IPS DF 6.9 (cell line): Measurements from ENCODE around the gene SYNE1.

Source experiments
- DNase-seq: peaks from one replicate; pipeline ENCODE4 v3.0.0-alpha.2; 2013; ENCODE audit warnings: low read depth, low spot score
- H3K27ac ChIP-seq: one replicate; pipeline ENCODE4 v1.5.1; 2013; ENCODE audit warnings: low read length, control low read depth
- H3K27me3 ChIP-seq: 2 replicates; pipeline ENCODE4 v1.6.1; 2013; ENCODE audit warnings: mild to moderate bottlenecking, low read length; ENCODE audit not compliant: control insufficient read depth, insufficient read depth
- H3K36me3 ChIP-seq: 2 replicates; pipeline ENCODE4 v1.6.1; 2013; ENCODE audit warnings: low read length; ENCODE audit not compliant: control insufficient read depth, insufficient read depth
- H3K4me1 ChIP-seq: 2 replicates; pipeline ENCODE4 v1.6.1; 2013; ENCODE audit warnings: low read length; ENCODE audit not compliant: control insufficient read depth, insufficient read depth
- H3K4me3 ChIP-seq: 2 replicates; pipeline ENCODE4 v1.5.1; 2013; ENCODE audit warnings: mild to moderate bottlenecking, low read length
- H3K9me3 ChIP-seq: 2 replicates; pipeline ENCODE4 v1.6.1; 2013; ENCODE audit warnings: low read length, inconsistent platforms; ENCODE audit not compliant: control insufficient read depth, insufficient read depth
- WGBS: extraction: QIAGEN DNeasy Blood & Tissue Kit; methylation state at CpG from one replicate; pipeline ENCODE4 v1.1.7; 2013; ENCODE audit warnings: mixed read lengths, missing lambda C conversion rate; ENCODE audit not compliant: insufficient read length, insufficient coverage; 5-methylcytosine and 5-hydroxymethylcytosine counted together

SYNE1 gene

DNA sequence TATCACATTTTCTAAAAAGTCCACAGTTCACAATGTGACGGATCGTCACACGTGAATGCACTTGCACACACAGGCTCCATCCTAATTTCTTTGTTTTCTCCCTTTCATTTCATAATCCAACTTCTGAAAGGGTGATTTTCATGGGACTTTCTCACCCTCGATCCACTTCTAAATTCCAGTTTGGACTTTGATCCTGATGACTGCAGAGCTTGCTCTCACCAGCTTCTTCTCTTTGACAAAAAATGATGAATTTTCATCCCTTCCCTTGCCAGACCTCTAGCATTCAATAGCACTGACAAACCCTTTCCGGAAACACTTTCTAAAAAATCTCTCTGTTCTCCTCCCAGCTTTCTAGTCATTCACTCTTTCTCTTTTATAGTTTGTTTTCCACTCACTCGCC is 341.2 kb downstream of the SYNE1 start:
- no peak overlapping the region for H3K27ac ChIP-seq
- DNase-seq: no peak
- no peaks in the 10 kb centered on the region for H3K9me3 ChIP-seq
- no peaks in the 10 kb centered on the region for H3K36me3 ChIP-seq
- H3K4me3 ChIP-seq: no peak overlapping the region
- no CpG with 5 or more reads among the region's 6 CpGs for WGBS
- H3K4me1 ChIP-seq: 0 out of 2 replicates have a peak, but pooled peaks cover 1% of the 10 kb centered on the region
- no peaks in the 10 kb centered on the region for H3K27me3 ChIP-seq

- WGBS: no CpG with 5 or more reads among the region's 3 CpGs
- no peak overlapping the region for H3K27ac ChIP-seq
These were observed 341.8 kb downstream of the SYNE1 start for GRCh38 chr6:152295346-152295745.

GRCh38 chr6:152293404-152293803 is 343.8 kb downstream of the SYNE1 start:
- Histone ChIP-seq H3K4me1 (0 out of 2 replicates have a peak, but pooled peaks cover 1% of the 10 kb centered on the region), H3K27ac (no peak overlapping the region), H3K27me3 (no peaks in the 10 kb centered on the region), H3K9me3 (no peaks in the 10 kb centered on the region), H3K36me3 (no peaks in the 10 kb centered on the region), H3K4me3 (no peak overlapping the region)
- no peak for DNase-seq
- WGBS: no CpG with 5 or more reads among the region's 3 CpGs

More at GRCh38 chr6:152295346-152295745, 341.8 kb downstream of the SYNE1 start:
- 0 out of 2 replicates have a peak, but pooled peaks cover 1% of the 10 kb centered on the region for H3K4me1 ChIP-seq
- no peak for DNase-seq
- no peak overlapping the region for H3K4me3 ChIP-seq
- no peaks in the 10 kb centered on the region for H3K36me3 ChIP-seq
- H3K9me3 ChIP-seq: no peaks in the 10 kb centered on the region
- no peaks in the 10 kb centered on the region for H3K27me3 ChIP-seq

GRCh38 chr6:152292555-152292954 is 344.6 kb downstream of the SYNE1 start:
- no peaks in the 10 kb centered on the region for H3K27me3 ChIP-seq
- no peaks in the 10 kb centered on the region for H3K9me3 ChIP-seq
- H3K4me3 ChIP-seq: no peak overlapping the region
- DNase-seq: no peak
- WGBS: no CpG with 5 or more reads among the region's 3 CpGs
- no peak overlapping the region for H3K27ac ChIP-seq
- H3K36me3 ChIP-seq: no peaks in the 10 kb centered on the region
- 0 out of 2 replicates have a peak, but pooled peaks cover 1% of the 10 kb centered on the region for H3K4me1 ChIP-seq

- Histone ChIP-seq H3K4me1 (no peaks in the 10 kb centered on the region), H3K27ac (no peak overlapping the region), H3K9me3 (no peaks in the 10 kb centered on the region), H3K36me3 (no peaks in the 10 kb centered on the region), H3K4me3 (no peak overlapping the region), H3K27me3 (no peaks in the 10 kb centered on the region)
- DNase-seq: no peak
These were observed 346.5 kb downstream of the SYNE1 start for GRCh38 chr6:152290693-152291092.

- H3K4me3 ChIP-seq: no peak overlapping the region
- no CpG with 5 or more reads among the region's 9 CpGs for WGBS
- no peaks in the 10 kb centered on the region for H3K27me3 ChIP-seq
- DNase-seq: no peak
- H3K27ac ChIP-seq: no peak overlapping the region
- no peaks in the 10 kb centered on the region; the same call in 1 of the 2 replicates for H3K4me1 ChIP-seq
- no peaks in the 10 kb centered on the region for H3K9me3 ChIP-seq
- no peaks in the 10 kb centered on the region for H3K36me3 ChIP-seq
These were observed 359.3 kb downstream of the SYNE1 start for GRCh38 chr6:152277826-152278329.

- Histone ChIP-seq H3K27me3 (no peaks in the 10 kb centered on the region), H3K4me3 (no peak overlapping the region), H3K9me3 (no peaks in the 10 kb centered on the region), H3K36me3 (no peaks in the 10 kb centered on the region), H3K27ac (no peak overlapping the region), H3K4me1 (no peaks in the 10 kb centered on the region; the same call in 1 of the 2 replicates)
- no peak for DNase-seq
- no CpG with 5 or more reads among the region's 4 CpGs for WGBS
These were observed 363.5 kb downstream of the SYNE1 start for GRCh38 chr6:152273638-152274037.

DNA sequence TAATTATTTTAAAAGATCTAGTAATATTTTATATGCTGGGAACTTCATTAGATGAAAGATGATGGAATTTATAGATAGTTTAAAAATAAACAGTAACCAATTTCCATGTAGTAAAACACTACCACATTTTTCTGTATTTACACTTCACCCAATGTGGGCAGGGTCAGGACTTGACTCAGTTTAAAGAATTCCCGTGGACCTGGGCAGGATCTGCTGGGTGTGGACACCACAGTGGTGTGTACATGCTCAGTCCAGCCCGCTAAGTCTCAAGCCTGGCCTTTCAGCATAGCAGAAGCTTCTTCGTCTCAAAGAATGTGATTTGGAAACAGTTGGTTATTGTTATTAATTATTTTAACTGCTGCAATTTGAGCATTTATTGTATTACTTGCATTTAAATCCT is 364.2 kb downstream of the SYNE1 start:
- no peak overlapping the region for H3K4me3 ChIP-seq
- no CpG with 5 or more reads among the region's 3 CpGs for WGBS
- no peak overlapping the region for H3K27ac ChIP-seq
- no peaks in the 10 kb centered on the region for H3K4me1 ChIP-seq
- no peak for DNase-seq
- no peaks in the 10 kb centered on the region for H3K9me3 ChIP-seq
- H3K27me3 ChIP-seq: no peaks in the 10 kb centered on the region
- no peaks in the 10 kb centered on the region for H3K36me3 ChIP-seq

GRCh38 chr6:152272486-152272885 is 364.7 kb downstream of the SYNE1 start:
- Histone ChIP-seq H3K4me1 (no peaks in the 10 kb centered on the region), H3K36me3 (no peaks in the 10 kb centered on the region), H3K27me3 (no peaks in the 10 kb centered on the region), H3K27ac (no peak overlapping the region), H3K4me3 (no peak overlapping the region), H3K9me3 (no peaks in the 10 kb centered on the region)
- no peak for DNase-seq
- WGBS: no CpG with 5 or more reads among the region's 1 CpG

GRCh38 chr6:152271776-152272464 is 365.2 kb downstream of the SYNE1 start:
- WGBS: no CpG with 5 or more reads among the region's 6 CpGs
- Histone ChIP-seq H3K4me1 (no peaks in the 10 kb centered on the region), H3K27me3 (no peaks in the 10 kb centered on the region), H3K27ac (no peak overlapping the region), H3K4me3 (no peak overlapping the region), H3K9me3 (no peaks in the 10 kb centered on the region), H3K36me3 (no peaks in the 10 kb centered on the region)
- DNase-seq: no peak
